Activated CD8-positive, alpha-beta memory T cell treated with anti-CD3 and anti-CD28 coated beads, Interleukin-2, amount 50 U/mL, for 48 hours (primary cell): Measurements from ENCODE around the gene RAD51B.

Source experiments
- DNase-seq: peaks from one replicate; pipeline ENCODE4 v3.0.0-alpha.2; 2020

Gene RAD51B

DNA sequence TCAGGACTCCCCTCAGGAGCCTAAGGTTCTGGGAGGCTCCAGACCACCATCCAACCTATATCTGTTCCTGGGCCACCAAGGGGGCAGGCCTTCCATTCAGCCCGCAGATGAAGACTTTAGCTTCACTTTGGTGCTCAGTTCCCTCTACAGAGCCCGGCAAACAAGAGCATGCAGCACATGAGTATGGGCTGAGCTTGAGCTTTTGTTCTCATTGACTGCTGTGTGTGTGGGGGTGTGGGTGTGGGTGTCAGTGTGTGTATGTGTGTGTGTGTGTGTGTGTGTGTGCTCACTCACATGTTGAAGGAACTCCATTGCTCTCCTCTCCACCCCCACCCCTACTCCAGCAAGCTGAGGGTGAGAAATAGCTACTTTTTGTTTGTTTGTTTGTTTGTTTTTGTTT lies 754.1 kb downstream of the RAD51B start:
- no peak for DNase-seq

DNA sequence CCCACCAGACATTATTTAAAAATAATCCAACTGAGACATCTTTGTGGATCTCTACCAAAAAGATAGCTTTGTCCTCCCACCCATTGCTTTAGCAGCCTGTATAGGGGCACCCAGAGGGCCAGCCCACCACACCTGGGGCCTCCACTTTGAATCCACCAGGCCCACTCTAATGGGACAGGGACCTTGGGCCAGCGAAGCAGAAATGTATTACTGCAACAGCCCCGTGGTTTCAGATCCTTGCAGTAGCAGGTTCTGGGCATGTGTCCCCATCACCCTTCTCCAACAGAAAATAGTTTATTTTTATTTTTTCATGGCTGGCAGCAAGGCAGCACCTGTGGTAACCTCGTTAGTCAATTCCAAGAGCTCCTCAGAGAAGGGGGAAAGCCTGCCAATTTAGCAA lies 754.9 kb downstream of the RAD51B start:
- DNase-seq = no peak

DNA sequence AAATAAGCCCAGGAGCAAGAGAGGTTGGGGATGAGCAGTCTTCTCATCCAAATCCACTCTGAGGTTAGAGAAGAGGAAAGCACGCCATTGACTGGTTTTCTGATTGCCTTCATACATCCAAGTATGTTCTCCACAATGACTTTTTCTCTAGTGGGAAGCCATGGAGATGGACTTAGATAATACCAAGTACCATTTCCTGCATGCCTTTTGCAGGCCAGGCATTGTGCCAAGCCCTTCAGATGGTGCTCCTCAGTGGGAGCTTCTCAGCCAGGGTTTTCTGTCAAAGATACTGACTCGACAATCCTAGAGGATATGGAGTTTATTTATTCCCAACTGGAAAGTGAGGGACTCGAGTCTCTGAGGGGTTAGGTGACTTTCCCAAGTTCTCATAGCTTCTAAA lies 755.3 kb downstream of the RAD51B start:
- DNase-seq = no peak

DNA sequence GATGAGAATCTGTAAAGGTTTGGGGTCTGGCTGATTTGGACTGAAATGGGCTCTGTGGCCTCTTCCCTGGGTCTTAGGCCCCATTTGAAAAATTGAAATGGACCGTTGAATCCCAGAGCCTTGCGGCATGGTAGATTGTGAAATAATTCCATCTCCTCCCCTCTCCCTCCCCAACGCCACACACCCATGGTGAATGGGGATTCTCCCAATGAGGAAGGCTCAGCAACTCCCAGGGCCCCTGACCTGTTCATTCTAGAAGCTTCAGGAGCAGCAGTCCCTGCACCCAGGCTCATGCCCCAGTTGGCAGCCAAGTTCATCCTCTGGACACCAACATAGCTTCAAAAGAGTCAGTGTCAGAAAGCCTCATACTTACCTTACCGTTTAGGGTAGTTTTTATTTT lies 755.8 kb downstream of the RAD51B start:
- DNase-seq = no peak

DNA sequence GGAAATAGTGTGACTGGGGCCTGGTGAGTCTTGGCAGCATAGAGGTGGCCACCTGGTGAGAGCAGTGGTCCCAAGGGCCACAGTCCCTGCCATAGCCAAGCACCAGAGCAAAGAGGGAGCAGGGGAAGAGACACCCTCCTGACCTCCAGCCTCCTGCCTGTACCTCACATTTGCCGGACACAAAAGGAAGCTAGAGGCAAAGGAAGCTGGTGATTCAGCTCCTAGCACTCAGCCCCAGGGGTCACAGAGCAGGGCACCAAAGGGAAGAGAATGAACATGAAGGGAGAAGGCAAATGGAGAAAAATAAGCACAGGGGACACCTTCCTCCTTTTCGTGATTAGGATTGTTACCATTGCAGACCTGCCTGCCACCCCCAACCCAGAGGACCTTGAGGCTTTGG lies 756.5 kb downstream of the RAD51B start:
- no peak for DNase-seq

DNA sequence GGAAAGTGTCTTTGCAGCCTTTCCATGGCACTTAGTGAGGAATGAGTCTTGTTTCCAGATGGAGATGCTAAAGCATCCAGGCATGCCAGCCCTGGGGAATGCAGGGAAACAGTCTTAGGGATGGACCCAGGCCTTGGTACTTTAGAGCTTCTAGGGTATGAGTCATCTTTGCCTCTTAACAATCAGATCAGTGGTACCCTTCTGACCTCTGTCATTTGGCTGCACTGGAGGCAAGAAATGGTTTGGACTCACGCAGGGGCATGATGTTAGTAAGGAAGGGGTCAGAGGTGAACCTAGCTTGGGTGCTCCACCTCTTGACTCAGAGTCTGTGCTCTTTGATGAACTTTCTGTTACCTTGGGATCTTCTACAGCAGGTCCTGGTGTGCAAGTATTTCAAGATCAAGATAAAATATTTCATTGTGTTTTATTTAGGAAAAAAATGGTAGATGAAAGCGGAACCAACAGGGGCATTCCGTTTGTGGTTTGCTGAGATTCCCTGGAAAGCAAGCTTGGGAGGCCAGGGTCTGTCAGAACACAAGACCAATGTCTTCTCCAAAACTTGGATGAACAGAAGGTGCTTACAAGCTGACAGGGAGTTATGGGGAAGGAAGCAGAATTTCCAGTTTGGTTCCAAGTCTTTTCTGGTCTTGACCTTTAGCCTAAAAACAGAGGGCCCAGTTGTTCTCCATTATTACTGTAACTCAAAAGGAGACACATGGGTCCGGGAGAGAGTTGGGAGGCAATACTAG lies 757.1 kb downstream of the RAD51B start:
- no peak for DNase-seq

DNA sequence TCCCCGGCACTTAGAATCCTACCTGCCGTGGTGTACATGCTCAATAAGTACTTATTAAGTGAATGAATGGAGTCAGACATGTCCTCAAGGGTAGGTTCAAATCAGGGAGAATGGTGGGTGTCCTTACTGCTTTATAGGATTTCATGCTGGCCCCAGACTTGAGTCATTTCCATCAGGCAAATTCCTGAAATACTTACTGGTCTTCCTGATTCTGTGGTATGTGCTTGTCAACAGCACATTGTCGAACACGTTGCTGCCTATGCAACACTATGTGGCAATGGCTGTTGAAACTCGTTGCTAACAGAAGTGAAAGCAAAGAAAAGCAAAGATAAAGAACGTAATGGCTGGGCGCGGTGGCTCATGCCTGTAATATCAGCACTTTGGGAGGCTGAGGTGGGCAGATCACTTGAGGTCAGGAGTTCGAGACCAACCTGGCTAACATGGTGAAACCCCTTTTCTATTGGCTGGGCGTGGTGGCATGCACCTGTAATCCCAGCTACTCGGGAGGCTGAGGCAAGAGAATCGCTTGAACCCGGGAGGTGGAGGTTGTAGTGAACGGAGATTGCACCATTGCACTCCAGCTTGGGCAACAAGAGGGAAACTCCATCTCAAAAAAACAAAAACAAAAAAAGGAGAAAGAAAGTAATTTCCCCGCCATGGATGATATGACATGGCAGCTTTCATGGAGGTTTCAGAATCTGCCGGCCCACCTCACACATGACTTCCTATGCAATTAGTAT lies 758.4 kb downstream of the RAD51B start:
- DNase-seq = no peak

DNA sequence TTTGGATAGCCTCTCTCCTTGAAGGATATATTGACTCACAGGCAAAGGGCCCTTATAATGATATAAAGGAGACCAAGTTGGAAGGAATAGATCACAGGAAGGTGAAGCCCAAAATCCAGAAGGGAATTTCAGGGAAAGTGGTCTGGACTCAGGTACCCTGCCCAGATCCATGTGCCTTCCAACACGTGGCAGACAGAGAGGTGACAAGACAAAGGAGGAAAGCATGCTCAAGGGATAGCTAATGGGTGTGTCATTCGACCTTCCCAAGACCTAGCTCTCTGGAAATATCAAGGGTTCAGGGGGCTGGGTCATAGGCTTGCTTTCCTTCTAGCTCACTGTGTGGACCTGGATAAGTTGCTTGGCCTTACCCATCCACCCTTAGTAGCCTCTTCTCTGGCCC lies 759.0 kb downstream of the RAD51B start:
- no peak for DNase-seq

DNA sequence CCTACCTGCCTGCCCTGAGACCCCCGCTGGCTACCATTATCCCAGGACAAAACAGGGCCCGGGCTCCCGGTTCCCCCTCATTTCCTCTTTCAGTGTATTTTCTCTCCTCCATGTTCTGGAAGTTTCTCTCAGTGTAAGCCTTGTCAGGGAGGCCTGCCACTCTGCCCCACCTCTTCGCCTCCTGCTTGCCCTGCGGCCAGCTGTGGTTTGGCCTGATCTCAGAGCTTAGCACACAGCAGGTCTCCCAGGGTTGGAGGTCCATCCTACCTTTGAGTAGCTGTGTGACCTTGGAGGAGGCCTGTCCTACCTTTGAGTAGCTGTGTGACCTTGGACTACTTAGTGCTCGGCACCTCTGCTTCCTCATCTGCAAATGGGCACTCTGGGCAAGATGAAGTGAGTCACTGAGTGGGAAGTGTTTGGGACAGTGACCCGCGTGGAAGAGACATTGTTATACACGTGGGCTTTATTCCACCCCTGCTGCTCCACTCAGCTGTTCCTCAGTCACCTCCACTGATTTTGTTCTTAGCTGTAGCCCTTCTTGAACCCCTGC lies 760.6 kb downstream of the RAD51B start:
- DNase-seq = no peak

DNA sequence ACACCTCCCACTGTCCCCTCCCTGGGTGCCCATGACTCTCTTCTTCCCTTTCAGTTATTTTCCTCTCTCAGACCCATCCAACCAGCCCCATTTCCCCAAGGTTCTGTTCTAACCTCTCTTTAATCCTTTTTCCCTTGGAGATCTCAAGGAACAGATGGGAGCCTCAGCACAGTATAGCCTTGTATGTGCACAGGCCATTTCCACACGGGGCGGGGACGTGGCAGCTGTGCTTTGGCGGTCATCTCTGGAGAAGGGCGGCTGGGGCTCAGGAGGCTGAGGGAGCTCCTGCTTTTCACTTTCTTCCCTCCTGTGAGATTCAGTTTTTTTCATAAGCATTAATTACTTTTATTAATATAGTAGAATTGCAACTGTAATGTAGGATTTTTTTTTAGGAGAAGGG lies 761.1 kb downstream of the RAD51B start:
- DNase-seq = no peak

DNA sequence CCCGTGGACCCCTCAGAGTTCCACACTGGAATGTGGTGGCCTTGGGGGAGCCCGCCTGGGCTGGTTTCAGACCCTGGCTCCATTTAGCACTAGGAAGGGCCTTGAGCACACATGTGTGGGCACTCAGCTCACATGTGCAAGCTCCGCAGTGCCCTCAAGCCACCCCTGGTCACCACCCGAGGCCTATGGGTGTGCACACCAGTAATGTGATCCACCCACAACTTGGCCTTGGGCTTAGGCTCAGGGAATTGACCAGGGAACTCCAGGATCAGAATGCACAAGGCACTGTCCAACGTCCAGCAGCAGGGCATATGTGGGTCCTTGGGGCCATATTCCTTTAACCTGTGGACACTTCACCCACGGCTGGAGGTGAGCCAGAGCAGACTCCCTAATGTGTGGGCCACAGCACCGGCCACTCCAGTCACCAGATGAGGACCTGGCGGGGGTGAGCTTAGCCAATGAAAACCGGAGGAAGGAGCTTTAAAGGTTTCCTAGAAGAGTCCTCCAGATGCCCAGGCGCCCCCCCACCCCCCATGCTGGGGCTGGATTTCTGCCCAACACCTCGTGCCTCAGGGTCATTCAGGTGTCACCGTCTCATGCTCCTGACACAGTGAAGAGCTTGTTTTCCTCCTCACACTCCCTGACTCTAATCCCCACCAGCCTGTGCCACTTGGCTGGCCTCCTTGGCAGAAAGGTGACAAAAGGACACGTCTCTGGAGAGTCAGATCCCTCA lies 764.1 kb downstream of the RAD51B start:
- DNase-seq = no peak

DNA sequence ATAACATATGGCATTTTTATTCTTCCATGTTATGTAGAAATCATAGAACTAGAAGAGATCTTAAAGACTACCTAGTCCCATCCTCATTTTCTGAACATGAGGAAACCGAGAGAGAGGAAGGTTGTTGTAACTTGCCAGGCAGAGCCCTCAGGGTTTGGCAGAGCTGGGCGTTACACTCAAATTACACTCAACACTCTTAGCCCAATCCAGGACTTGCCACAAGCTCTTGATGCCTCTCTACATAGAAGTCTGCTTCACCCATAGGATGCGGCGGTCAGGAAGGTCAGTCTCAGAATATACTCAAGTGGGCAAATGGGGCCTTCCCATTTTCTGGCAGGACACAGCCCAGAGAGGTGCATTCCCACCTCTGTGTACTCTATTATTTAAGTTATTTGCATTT lies 765.2 kb downstream of the RAD51B start:
- no peak for DNase-seq

DNA sequence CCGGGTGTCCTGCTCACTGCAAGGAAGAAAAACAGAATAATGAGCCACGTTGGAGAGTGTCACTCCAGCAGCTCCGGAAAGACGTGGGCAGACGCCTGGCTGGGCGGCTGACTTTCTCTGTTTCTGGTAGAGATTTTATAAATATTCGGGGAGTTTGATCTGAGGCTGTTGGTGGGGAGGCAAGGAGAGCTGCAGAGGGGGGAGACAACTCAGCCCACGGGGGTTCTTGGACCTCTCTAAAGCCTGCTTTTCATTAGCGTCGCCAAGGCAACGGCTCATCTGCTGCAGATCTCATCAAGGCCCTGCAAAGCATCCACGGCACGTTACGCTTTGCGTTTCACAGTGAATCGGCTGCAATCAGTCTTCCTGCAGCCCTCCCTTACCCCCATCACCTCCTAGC lies 766.1 kb downstream of the RAD51B start:
- no peak for DNase-seq

DNA sequence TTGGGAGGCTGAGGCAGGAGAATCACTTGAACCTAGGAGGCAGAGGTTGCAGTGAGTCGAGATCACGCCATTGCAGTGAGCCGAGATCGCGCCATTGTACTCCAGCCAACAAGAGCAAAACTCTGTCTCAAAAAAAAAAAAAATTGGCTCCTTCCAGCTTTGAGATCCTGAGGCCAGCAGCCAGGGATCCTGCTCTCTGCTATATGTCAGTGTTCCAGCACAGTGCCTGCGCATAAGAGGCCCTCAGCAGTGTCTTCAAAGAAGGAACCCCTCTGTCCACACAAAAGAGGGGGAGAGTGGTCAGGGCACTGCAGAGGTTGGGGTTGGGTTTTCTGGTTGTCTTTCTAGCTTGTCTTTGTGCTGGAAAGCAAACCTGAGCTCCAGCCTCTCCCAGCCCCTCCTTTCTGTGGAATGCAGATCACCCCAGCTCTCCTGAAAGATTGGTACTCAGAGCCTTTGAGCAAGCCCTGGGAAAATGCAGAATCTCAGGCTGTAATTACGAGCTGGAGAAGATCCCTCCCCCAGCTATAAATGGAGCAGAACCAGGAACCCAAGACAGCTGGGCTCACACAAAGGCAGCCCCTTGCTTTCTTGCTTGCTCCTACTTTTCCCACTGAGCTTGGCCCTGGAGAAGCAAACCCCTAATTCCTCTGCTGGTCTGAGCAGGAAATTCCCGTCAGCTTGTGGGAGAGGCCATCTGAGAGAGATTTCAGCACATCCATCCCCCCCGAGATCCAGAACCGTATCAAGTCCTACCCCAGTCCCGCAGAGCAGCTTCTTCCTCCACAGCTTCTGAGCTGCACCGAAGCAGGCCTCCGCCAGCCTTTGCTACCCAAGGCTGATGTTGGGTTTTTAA lies 767.5 kb downstream of the RAD51B start:
- DNase-seq = no peak

DNA sequence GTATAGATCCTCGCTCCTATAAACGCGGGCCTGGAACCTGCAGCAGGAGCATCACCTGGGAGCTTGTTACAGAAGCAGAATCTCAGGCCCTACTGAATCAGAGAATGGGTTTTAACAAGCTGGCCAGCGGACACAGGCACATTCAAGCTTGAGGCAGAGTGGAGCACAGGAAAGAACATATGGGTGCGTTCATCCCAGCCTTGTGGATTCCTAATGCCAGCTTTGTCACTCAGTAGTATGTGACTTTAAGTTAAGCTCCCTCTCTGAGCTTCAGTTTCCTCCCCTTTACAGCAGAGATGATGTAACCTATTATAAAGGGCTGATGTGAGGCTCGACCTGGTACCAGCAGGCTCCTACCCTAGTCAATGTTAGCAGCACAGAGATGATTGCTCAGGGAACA lies 768.4 kb downstream of the RAD51B start:
- no peak for DNase-seq

DNA sequence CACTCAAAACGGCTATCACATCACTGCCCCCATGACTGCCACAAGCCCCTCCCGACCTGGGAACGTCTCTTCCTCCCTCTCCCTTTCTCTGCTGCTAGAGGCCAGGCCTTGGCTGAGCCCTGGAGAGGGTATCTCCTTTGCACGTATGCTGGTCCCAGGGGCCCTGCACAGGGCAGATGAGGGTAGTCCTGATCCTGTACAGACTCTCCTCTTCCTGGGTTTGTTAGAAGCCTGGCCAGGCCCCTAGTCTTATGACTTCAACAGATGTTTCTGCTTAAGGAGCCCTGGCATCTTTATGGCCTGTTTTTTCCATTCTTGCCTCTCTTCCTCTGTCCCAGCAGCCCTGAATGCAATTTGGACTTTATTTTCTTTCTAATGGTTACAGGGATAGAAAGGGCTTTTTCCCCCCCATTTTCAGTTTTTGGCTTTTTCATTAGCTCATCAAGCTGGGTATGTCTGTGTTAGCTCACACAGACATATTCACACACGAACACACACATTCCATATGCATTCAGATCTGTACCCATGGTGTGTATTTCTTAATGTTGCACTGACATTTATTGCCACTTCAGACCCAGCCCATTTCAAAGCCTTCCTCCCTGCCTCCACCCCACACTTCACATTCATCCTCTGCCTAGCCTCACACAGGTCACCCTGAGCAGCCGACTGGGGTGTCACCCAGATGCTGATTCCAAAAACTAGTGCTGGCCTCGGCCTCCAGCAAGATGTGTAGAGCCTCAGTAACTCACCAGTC lies 770.0 kb downstream of the RAD51B start:
- DNase-seq = no peak

DNA sequence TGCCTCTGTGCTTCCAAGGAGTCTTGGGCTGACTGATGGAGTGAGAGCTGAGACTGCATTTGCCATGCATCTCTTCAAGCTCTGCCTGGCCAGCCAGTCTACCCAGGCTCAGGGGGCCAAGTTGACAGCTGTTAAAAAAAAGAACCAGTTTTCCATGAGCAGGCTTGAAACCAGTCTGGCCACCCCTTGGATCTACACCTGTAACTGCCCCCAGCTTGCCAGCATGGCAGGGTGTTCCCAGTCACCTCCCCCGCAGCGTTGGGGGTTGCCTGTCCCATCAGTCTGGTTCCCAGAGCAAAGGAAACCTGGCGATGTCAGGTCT lies 770.6 kb downstream of the RAD51B start:
- no peak for DNase-seq

DNA sequence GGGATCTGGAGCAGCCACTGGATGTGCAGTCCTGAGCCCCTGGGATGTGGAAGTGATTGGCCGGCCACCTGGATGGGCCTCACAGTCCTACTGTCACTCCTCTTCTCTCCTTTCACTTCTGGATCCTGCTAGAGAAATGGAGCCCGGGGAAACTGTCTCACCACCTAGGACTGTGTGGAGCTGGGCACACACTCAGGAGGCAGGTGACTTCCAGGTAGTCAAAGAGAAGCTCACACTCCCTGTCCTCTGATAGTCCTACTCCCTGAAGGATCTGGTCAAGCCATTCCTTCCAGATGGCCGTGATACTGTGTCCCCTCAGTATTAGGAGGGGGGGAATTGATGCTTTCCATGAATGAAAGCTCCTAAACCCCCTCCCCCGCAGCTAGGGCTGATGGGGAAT lies 772.2 kb downstream of the RAD51B start:
- DNase-seq = no peak

DNA sequence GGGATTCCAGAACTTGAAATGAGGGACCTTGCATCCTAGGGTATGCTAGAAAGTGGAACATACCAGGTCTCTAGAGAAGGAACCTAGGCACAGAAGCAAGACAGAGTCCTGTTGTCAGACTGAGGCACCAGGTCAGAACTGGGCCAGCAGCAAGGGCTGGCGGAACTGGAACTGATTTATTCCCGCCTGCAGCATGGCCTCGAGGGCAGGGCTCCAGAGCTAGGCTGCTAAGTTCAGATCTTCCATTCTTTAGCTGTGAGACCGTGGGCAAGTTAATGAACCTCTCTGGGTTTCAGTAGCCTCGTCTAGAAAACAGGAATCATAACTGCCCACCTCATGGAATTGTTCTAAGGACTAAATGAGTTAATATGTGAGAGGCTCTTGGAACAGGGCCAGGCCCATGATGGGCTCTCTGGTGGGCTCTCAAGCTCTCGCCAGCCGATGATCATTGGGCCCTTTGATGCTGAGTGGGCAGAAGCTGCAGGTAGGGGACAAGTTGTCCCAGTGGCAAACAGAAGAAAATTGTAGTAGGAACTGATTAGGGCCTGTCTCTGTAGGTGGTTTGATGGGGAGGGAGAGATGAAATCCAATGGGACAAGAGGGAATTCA lies 773.5 kb downstream of the RAD51B start:
- no peak for DNase-seq

DNA sequence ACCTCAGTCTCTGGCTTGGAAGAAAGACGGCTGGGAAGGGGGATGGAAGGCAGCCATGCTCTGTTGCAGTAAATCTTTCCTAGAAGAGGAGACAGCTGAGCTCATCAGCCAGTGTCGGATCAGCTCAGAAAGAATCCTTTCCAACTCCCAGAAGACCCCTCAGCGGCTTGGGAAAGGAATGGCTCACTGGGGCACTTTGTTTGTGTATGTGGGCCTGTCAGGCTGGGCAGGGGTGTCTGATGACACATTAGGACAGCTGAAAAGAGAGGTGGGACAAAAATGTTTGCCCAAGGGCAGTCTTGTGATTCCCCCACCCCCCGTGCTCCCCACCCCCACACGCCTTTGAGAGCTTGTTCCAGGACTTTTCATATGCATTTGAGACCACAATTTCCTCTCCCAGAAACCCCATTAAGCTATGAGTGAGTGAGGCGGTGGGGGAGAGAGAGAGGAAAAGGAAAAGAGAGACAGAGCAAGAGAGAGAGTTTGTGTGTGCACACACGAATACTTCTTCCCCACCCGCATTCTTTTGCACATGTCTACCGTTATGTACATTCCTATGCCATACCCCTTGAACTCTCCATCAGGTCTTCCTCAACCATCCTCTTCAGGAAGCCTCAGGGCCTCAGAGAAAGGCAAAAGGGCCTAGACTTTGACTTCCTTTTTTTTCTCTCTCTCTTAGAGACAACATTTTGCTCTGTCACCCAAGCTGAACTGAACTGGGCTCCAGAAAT lies 774.4 kb downstream of the RAD51B start:
- DNase-seq = no peak
